GM18505 (cell line): ENCODE measurements around the gene SEMA6A.

Source experiments
- ATAC-seq: cut with Tn5 transposase; IDR thresholded peaks from one replicate; pipeline ENCODE4 v1.9.1; 2021; ENCODE audit not compliant: unreplicated experiment
- POLR2A ChIP-seq: IDR thresholded peaks from 4 replicates; pipeline ENCODE4 v1.6.1; 2011; ENCODE audit warnings: borderline replicate concordance; ENCODE audit not compliant: insufficient read depth, insufficient read length; ENCODE audit errors: extremely low read depth

Gene SEMA6A, protein sequence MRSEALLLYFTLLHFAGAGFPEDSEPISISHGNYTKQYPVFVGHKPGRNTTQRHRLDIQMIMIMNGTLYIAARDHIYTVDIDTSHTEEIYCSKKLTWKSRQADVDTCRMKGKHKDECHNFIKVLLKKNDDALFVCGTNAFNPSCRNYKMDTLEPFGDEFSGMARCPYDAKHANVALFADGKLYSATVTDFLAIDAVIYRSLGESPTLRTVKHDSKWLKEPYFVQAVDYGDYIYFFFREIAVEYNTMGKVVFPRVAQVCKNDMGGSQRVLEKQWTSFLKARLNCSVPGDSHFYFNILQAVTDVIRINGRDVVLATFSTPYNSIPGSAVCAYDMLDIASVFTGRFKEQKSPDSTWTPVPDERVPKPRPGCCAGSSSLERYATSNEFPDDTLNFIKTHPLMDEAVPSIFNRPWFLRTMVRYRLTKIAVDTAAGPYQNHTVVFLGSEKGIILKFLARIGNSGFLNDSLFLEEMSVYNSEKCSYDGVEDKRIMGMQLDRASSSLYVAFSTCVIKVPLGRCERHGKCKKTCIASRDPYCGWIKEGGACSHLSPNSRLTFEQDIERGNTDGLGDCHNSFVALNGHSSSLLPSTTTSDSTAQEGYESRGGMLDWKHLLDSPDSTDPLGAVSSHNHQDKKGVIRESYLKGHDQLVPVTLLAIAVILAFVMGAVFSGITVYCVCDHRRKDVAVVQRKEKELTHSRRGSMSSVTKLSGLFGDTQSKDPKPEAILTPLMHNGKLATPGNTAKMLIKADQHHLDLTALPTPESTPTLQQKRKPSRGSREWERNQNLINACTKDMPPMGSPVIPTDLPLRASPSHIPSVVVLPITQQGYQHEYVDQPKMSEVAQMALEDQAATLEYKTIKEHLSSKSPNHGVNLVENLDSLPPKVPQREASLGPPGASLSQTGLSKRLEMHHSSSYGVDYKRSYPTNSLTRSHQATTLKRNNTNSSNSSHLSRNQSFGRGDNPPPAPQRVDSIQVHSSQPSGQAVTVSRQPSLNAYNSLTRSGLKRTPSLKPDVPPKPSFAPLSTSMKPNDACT

DNA sequence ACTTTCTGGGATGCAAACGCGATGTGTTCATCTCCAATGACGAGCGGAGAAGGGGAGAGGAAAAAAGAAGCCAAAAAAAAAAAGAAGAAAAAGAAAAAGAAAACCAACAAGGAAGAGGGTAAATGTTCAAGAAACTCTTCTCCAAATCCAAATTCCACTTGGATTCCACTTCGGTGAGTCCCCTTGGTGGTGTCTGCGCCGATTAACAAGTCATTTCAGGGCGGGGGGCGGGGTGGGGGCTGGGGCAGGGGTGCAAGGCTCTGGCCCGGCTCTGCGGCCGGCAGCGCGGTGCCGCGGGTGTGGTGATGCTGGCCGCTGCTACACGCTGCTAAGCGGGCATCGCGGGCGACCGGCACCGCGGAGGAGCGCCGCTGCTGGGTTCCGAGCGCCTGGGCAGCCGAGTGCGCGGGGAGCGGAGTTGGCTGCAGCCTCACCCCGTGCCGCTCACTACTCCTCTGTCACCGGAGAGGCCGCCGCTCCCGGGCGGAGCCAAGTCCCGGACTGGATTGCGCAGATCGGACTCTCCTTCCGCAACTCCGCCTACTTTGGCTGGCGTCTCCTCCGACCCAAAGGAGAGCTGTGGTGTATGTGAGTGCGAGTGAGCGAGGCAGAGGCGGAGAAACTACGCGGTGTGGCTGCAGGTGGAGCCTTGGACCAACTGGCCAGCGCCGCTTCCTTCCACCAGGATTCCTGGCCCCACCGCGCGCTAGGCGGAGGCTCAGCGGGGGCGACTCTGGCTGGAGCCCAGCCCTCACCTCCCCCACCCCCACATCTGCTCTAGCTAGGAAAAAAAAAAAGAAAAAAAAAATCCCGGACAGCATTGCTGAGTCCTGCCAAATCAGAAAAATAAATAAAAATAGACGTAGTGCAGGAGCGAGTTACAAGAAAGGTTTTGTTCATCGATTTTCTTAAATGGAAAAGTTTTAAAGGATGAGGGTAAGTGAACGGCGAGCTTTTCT is at the start of gene SEMA6A:
Gene SEMA6A, minus strand, starts transcription at position 457 of the 959 bp plus-strand sequence. CDS start 69,879 bp downstream, outside the sequence.
- TF ChIP-seq POLR2A: peak; percentile 46

DNA sequence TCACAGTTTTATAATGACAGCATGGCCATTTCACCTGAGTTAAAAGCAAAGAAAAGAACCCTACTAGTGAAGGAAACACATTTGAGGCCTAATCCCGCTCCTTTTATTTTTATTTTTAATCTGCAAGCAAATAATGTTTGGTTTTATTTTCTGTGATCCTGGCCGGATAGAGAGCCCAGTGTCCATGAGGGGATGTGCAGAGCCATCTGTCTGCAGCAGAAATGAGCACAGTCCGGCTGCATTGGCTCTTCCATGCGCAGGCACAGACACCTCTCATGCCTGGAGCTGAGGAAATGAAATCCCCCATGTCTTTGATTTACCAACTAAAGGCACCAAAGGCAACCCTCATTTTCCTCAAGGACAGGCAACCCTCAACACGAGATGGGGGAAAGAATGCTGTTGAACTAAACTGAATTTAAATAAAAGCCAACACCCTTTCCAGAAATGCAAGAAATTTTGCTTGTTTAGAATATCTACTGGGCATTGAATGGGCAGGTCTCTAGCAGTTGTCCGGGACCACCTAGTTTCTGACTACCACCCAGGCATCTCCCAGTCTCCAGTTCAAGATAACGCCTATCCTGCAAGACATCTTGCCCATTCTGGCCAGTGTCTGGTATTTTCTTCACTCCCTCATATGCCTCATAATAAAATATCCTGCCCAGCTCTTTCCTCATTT is 47.9 kb upstream of the SEMA6A start:
- no peak for TF ChIP-seq POLR2A
- ATAC-seq: no peak

More for the DNA sequence above, at the start of gene SEMA6A:
- ATAC-seq: peak; percentile 62

DNA sequence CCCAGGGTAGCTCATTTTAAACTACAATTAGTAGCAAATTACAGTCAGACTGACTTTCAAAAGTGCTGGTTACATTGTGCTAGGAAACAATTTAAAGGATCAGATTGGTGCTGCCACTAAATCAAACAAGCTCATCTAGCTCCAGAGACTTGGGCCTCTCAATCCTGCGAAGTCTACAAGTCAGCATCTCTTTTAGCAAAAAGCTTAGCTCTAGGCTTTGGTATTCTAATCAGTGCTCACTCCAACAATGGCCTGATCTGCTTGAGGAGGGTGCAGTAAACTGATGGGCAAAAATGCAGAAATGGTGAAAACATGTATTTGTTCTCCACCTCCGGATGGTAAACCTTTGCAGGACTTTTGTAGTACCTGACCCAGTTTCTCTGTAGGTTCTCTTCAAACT is 47.0 kb upstream of the SEMA6A start:
- TF ChIP-seq POLR2A: no peak
- no peak for ATAC-seq

DNA sequence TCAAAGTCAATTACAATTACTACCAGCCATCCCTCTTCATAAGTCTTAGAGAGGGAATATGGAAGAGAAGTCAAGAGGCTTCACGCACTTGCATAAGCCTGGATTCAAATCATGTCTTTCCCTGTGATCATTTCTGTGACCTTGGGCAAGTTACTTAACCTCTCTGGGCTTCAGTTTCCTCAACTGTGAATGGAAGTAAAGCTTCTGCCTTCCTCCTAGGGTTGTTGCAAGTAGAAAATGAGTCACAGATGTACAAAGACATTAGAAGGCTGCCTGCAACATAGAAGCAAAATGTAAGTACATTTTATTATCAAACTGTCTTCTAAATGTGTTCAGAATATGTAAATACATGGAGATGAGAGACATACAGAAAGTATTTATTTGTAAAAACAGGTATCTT is 42.3 kb upstream of the SEMA6A start:
- no peak for TF ChIP-seq POLR2A
- ATAC-seq: no peak

DNA sequence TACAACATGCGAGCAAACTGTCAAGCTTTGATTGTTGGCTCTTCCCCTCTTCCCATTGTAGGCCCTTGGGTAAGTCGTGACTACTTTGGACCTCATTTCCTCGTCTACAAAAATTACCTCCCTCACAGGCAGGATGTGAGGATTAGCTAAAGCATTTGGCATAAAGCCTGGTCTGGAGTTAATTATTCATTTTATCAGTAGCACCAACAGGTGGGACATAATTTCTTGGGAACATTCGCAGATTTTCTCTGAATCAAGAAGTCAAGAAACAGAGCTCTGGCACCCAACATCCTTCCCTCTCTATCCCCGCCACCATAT is 39.9 kb upstream of the SEMA6A start:
- TF ChIP-seq POLR2A: no peak
- no peak for ATAC-seq

DNA sequence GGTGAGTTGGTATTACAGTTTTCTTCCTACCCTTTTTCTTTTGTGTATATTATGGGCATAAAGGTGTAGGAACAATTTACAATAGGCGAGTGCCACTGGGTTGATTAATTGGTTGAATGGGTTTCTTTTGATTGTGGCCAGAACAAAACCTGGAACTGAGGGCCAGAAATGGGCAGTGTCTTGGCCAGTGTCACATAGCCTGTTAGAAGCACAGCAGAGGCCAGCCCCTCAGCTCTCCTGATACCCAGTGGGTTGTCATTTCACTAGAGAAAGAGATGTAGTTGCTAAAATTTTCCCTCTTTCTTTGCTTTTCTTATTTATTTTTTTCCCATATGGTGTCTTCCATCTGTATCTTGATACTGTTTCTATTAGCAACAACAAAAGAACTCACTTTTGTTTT is 38.8 kb upstream of the SEMA6A start:
- no peak for ATAC-seq
- TF ChIP-seq POLR2A: no peak

DNA sequence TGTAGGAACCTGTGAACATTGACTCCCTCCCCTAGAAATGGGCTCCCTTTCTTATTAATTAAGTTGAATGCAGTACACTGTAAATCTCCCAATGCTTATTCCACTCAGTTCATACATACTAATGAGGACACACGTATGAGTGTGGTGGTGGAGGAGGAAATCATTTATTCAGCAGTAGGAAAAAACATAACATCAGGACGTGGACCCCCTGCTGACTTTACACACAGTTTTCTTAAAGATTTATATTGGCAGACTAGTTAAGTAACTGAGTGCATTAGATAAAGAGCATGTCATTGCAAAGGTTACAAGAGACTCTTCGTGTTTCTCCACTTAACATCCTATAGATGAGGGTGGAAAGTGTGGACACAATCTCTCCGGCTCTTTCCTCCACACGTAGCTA is 37.8 kb upstream of the SEMA6A start:
- ATAC-seq: no peak
- TF ChIP-seq POLR2A: no peak

DNA sequence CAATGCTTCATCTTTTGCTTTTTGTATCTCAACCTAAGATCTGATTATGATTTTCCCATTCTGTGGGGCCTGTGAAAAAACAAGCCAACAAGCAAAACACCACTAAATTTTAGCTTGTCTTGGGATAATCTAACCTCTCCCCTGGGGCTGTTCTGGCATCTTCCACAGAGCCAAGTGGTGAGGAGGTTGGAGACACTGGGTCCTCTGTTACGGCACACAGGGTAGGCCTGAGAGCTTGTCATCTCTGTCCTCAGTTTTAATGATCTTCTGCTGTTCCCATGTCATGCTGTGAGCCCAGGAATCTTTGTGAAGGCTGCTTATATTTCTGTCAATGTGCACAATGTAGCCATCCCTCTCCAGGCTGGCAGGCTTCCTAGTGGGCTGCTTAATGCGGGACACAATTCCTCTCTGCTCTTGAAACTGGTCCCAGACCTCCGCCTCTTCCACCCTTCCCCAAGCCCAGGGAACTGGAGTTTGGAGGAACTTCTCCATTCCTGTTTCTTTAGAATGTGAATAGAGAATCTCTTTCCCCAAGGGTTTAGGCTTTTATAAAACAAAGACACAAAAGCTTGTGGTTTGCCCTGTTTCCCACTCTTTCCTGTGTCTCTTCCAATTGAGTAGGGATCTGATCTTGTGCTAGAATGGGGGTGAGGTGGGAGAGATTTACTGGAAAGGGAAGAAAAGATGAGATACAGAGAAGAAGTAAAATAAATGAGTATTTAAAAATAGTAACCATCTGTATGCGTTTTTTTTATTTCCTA is 30.9 kb upstream of the SEMA6A start:
- no peak for ATAC-seq
- TF ChIP-seq POLR2A: no peak

DNA sequence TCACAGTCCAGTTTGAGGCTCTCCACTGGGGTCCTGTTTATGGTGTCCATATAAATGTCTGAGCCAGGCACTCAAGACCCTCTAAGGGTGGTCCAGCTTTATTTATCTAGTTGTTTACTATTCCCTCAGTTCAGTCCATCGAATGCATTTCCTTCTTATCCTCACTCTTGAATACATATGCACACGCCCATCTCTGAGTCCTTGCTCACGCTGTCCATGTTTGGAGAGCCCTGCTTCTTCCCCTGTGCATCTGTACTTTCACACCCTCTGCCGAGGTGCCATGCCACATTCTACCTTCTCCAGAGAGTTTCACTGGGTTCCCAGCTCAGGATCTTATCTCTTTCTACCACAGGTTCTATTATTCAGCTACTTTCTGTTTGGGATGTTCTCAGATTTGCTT is 30.2 kb upstream of the SEMA6A start:
- no peak for ATAC-seq
- no peak for TF ChIP-seq POLR2A

DNA sequence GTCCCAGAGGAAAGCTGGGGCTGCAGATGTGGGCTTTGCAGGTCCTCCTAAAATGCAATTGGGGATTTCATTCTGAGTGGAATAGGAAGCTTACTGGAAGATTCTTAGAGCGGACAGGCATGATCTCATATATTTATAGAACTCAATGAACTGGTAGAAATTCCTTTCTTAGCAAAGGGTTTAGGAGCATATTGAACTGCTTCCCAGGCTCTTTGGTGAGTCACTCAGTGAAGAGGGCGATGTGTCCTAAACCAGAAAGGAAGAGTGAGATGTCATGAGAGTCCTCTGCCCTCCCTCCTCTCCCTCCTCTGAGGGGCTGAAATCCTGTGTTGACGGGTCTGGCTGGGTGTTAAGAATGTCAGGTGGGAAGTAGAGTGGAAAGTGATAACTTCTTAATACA is 26.3 kb upstream of the SEMA6A start:
- TF ChIP-seq POLR2A: no peak
- no peak for ATAC-seq

DNA sequence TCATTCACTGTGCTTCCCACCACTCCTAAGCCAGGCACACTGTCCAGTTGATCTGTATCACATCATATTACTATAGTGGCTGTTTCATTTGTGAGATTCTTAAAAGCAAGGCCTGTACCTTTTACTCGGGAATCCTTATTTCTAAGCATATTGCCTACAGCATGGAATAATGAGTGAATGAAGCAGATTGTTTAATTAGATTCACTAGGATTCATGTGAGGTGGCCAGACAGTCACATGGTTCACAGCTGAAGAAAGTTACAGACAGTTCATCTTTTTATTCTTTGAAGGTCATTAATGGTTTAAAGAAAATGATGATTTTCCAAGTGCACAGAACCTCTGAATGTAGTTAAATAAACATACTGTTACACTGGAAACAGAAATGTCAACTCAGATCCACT is 24.3 kb upstream of the SEMA6A start:
- TF ChIP-seq POLR2A: no peak
- no peak for ATAC-seq
